Measurements from ENCODE around the gene ZNF280C.

ZNF280C gene

DNA sequence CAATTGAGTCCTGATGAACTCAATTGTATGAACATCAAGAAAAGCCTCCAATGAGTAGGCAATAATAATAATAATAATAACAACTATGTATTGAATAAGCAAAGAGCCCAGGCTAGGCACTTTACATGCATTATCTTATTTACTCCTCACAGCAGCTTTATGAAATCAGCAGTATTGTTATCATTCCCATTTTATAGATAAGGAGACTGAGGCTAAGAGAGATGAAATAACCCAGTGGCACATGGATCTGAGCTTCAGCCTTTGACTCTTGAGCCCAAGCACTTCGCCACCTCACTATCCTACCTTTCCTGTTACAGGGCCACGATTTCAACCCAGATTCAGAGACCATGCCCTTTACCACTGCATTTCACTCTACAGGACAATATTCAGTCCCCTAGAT is 93.8 kb downstream of the ZNF280C start:
- DNase-seq: no peak

- DNase-seq: no peak
Measured at GRCh38 chrX:130174045-130174704, 94.5 kb downstream of the ZNF280C start.

- peak; percentile 49 to 70 for DNase-seq
Measured at GRCh38 chrX:130173190-130173895, 95.4 kb downstream of the ZNF280C start.

- no peak for DNase-seq
Measured at GRCh38 chrX:130172127-130172845, 96.4 kb downstream of the ZNF280C start.

- DNase-seq: peak; percentile 37 to 48
Measured at GRCh38 chrX:130171446-130172126, 97.1 kb downstream of the ZNF280C start, which contains the start of gene RAB33A. RAB33A (plus strand) TSS chrX:130171962; CDS start chrX:130172063, 101 bp downstream.

- peak; percentile 60 to 71 for DNase-seq
Measured at GRCh38 chrX:130170752-130171445, 97.8 kb downstream of the ZNF280C start.

GRCh38 chrX:130167040-130167439 is 101.7 kb downstream of the ZNF280C start:
- no peak for DNase-seq

DNA sequence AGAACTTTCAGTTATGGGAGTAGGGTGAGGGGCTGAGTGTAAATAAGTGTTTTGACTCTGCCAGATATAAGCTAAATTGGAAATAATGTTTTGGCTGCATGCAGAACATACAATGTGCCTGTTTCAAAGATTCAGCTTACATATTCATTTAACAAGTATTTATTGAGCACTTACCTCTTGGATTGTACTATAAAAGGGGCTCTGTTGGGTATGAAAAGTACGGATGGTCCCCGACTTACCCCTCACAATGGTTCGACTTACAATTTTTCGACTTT is 102.3 kb downstream of the ZNF280C start:
- DNase-seq: no peak

- DNase-seq: peak; percentile 85 to 89
Measured at GRCh38 chrX:130165703-130166502, 102.8 kb downstream of the ZNF280C start, which contains the start of gene AIFM1. AIFM1 (minus strand) TSS chrX:130165841; CDS start chrX:130165656, 185 bp downstream.

DNA sequence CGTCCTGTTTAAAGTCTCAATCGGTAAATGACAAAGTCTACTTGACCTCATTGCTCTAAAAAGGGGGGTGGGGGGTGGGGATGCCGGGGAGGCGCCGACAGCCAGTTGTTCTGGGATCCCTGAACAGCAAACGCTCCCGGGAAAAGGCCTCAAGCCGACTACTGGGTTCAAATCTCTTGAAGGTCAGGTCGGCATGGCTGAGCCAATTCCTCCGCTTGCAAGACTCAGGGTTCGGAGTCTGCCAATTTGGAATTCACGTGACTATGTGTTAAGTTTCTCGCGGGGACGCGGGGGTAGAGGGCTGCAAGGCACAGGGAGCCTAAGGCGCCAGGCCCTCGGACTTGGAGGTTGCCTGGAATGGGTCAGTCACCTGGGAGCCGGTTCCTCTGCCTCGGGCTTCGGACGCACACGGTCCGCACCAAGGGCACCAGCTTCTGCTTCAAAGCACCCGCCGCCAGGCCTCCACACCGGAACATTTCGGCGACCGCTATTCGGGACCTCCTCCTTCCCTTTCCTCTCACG is 103.5 kb downstream of the ZNF280C start:
- DNase-seq: no peak

GRCh38 chrX:130163398-130163797 is 105.3 kb downstream of the ZNF280C start:
- DNase-seq: no peak

DNA sequence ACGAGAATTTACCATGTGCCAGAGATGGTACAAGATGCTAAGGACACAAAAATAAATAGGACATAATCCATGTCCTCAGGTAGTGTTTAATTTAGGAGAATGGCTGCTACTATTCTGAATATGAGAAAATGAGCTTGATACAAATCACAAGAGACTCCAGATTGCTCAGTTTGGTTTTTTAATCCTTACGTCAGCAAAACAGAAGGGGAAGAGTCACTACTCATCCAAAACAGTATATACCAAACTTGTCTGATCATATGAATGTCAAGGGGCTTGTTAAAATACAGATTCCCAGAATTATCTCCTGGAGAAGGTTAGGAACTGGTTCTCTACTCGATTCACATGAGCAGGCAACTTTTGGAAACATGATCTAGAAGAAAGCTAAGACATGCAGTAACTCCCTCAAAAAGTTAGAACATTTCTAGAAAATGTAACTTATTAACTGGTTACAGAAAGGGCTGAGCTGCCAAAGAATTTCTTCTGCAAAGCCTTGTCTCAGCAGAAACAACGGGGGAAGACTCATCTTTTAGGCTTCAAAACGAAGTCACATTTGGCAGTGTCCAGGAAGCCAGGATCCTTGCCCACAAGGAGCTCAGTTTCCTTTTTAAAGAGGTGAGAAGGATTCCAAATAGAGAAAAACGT is 106.5 kb downstream of the ZNF280C start:
- DNase-seq: no peak

DNA sequence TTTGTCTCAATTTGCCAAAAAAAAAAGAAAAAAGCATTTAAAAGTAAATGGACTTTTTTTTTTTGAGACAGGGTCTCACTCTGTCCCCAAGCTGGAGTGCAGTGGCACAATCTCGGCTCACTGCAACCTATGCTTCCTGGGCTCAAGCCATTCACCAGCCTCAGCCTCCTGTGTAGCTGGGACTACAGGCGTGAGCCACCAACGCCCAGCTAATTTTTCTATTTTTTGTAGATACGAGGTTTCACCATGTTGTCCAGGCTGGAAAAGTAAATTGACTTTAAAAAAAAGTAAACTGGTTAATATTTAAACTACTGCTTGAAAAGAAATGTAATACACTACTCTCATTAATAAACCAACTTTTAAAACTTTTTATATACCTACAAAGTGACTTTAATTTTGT is 108.9 kb downstream of the ZNF280C start:
- no peak for DNase-seq

DNA sequence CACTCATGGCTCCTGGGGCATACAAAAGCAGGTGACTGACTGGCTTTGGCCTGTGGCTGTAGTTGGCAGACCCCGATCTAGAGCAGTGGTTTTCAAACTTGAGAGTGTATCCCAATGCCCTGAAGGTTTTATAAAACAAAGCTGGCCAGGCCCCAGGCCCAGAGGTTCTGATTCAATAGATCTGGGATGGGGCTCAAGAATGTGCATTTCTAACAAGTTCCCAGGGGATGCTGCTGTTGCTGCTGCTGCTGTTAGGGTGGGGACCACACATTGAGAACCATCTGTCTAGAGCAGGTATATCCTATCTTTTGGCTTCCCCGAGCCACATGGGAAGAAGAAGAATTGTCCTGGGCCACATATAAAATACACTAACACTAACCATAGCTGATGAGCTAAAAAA is 110.4 kb downstream of the ZNF280C start:
- no peak for DNase-seq

DNA sequence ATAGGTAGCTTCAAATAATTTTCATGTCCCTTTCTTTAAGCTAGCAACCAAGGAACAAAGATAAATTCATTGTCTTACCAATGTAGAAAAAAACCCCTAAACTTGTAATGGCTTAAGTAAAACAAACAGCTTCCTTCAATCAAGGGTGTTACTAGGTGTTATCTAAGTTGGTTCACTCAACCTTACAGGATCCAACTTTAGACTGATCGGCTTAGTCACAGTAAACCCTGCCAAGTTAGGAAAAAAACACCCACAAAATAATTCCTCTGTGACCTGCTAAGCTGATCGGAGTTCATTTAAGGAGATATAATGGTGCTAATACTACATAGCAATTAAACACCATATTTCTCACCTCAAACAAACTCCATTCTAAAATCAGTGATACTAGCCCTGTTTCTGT is 113.1 kb downstream of the ZNF280C start:
- no peak for DNase-seq
